NCI-H1694 treated with DMSO at 0.1 percent for 48 hours (cell line): ENCODE results near the gene USP11.
"Not testable (repeated sequence)": the region's sequence is repeated elsewhere in the genome, so short reads cannot be mapped to it uniquely, and the experiment has no call there.

Source experiments
- DNase-seq: peaks from one replicate; lab custom pipeline; 2025; lab: John Stamatoyannopoulos, UW

Gene USP11

GRCh38 chrX:47247206-47247998, 14.6 kb downstream of the USP11 start:
- no peak for DNase-seq

- DNase-seq: no peak
Observed at GRCh38 chrX:47247999-47248320, 15.2 kb downstream of the USP11 start.

GRCh38 chrX:47248576-47248975, 15.8 kb downstream of the USP11 start:
- no peak for DNase-seq

GRCh38 chrX:47250017-47250347, 17.2 kb downstream of the USP11 start:
- no peak for DNase-seq

- not testable (repeated sequence) for DNase-seq
Observed at GRCh38 chrX:47257620-47258019, 24.8 kb downstream of the USP11 start.

GRCh38 chrX:47264483-47265173, 31.8 kb downstream of the USP11 start:
- DNase-seq: no peak

- DNase-seq: no peak
Observed at GRCh38 chrX:47266643-47267042, 33.8 kb downstream of the USP11 start.

GRCh38 chrX:47272013-47272408, 39.2 kb downstream of the USP11 start:
- DNase-seq: no peak

GRCh38 chrX:47273011-47273730, 40.4 kb downstream of the USP11 start:
- no peak for DNase-seq

GRCh38 chrX:47278691-47279090, 45.9 kb downstream of the USP11 start:
- no peak for DNase-seq

- DNase-seq: no peak
Observed at GRCh38 chrX:47283015-47283771, 50.4 kb downstream of the USP11 start.

GRCh38 chrX:47284616-47285015, 51.8 kb downstream of the USP11 start:
- not testable (repeated sequence) for DNase-seq

- no peak for DNase-seq
Observed at GRCh38 chrX:47285836-47286320, 53.1 kb downstream of the USP11 start.

- DNase-seq: no peak
Observed at GRCh38 chrX:47293106-47293505, 60.3 kb downstream of the USP11 start.

- peak; percentile 71 for DNase-seq
Observed at GRCh38 chrX:47296766-47297365, 64.1 kb downstream of the USP11 start.

GRCh38 chrX:47297874-47298273, 65.1 kb downstream of the USP11 start:
- DNase-seq: no peak
